PFSK-1 (cell line): Measurements from ENCODE around the gene OR1D5.

ENCODE experiments used
- FOXP2 ChIP-seq: optimal IDR thresholded peaks from 2 replicates; pipeline ENCODE3; 2011; ENCODE audit warnings: borderline replicate concordance, control low read depth, inconsistent platforms; ENCODE audit not compliant: insufficient read depth; ENCODE audit errors: extremely low read length, extremely low read depth
- POLR2AphosphoS5 ChIP-seq: IDR thresholded peaks from 2 replicates; pipeline ENCODE4 v1.6.1; 2012; ENCODE audit warnings: low read depth, mild to moderate bottlenecking, control low read depth, low read length, moderate library complexity
- SIN3A ChIP-seq: IDR thresholded peaks from 2 replicates; pipeline ENCODE4 v1.6.1; 2012; ENCODE audit warnings: mild to moderate bottlenecking, low read length, moderate library complexity, borderline replicate concordance; ENCODE audit not compliant: insufficient read depth
- TAF1 ChIP-seq: IDR thresholded peaks from 2 replicates; pipeline ENCODE4 v1.6.1; 2012; ENCODE audit warnings: low read length, control low read depth, borderline replicate concordance; ENCODE audit not compliant: insufficient read depth
- TF ChIP-seq, protein P1 (sequence below), 2 experiments: IDR thresholded peaks; 2 replicates each; pipeline versions ENCODE4 v1.6.1 to v1.8.0; 2011 to 2012; ENCODE audit warnings: low read depth in 2 of 2, low read length in 2 of 2, control low read depth in 1 of 2, inconsistent platforms in 1 of 2, mild to moderate bottlenecking in 1 of 2, moderate library complexity in 1 of 2; ENCODE audit not compliant: insufficient read depth in 1 of 2

Gene OR1D5

DNA sequence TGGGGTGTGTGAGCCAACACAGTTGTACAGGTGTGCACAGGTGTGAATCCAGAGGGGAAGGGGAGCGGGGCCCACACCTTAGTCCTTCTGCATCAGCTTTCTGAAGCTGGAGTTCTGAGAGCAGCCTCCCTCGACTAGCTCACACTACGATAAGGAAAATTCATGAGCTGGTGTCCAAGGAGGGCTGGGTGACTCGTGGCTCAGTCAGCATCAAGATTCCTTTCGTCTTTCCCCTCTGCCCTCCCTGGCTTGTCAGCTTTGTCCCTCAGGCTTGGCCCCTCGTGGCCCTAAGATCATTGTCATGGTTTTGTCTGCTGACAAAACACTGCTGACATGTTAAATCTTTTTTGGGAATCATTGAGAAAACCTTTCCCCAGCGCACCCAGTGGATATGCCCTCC is 47.5 kb downstream of the OR1D5 start:
- no peak for TF ChIP-seq POLR2AphosphoS5
- no peak for TF ChIP-seq SIN3A
- no peak for TF ChIP-seq FOXP2
- no peak for TF ChIP-seq TAF1
- TF ChIP-seq, protein P1, sequence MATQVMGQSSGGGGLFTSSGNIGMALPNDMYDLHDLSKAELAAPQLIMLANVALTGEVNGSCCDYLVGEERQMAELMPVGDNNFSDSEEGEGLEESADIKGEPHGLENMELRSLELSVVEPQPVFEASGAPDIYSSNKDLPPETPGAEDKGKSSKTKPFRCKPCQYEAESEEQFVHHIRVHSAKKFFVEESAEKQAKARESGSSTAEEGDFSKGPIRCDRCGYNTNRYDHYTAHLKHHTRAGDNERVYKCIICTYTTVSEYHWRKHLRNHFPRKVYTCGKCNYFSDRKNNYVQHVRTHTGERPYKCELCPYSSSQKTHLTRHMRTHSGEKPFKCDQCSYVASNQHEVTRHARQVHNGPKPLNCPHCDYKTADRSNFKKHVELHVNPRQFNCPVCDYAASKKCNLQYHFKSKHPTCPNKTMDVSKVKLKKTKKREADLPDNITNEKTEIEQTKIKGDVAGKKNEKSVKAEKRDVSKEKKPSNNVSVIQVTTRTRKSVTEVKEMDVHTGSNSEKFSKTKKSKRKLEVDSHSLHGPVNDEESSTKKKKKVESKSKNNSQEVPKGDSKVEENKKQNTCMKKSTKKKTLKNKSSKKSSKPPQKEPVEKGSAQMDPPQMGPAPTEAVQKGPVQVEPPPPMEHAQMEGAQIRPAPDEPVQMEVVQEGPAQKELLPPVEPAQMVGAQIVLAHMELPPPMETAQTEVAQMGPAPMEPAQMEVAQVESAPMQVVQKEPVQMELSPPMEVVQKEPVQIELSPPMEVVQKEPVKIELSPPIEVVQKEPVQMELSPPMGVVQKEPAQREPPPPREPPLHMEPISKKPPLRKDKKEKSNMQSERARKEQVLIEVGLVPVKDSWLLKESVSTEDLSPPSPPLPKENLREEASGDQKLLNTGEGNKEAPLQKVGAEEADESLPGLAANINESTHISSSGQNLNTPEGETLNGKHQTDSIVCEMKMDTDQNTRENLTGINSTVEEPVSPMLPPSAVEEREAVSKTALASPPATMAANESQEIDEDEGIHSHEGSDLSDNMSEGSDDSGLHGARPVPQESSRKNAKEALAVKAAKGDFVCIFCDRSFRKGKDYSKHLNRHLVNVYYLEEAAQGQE (IDR thresholded peaks at IDR 0.05; ENCODE audit: insufficient read depth in 1 of 2, low read depth in 2 of 2, low read length in 2 of 2), result no peak

DNA sequence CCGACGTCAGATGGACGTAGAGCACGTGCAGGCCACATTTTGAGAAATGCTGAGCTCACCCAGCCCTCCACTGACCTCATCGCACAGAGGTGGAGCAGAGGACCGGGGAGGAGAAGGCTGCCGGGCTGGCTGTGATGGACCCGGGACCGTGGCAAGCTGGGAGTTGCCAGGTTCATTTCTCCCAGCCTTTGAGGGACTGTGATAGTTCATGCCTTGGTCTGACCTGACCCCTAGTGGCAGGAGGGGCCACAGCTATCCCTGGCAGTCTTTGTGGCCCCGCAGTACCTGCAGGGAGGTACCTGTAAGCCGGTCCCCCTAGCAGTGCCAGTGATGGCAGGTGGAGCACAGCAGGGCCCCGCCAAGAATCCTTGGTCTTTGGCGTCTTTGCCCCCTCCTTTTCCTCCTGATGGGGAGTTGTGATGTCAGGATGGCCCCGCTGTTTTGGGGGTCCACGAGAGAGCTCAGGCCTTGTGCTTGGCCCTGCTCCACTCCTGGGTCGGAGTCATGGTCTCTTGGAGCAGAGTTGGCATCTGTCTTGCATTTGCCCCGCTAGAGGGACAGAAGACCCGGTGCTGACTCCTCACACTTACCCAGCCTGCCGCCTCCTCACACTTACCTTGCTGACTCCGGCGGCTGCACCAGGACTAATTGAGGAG is 50.4 kb downstream of the OR1D5 start:
- TF ChIP-seq, protein P1 (IDR thresholded peaks at IDR 0.05; ENCODE audit: insufficient read depth in 1 of 2, low read depth in 2 of 2, low read length in 2 of 2), result no peak
